MCF 10A (cell line): ENCODE results near the gene KRT77. TPM values are rescaled to one million over a fixed set of nuclear protein-coding genes. Genes with fewer than 3 reads are reported as not detected.

ENCODE experiments used
- BruUV-seq: library from RNA; stranded (reverse); fragments of 400-500 nt; replicated peaks from 2 replicates; lab custom pipeline; 2021; lab: Mats Ljungman, UMichigan
- CTCF ChIA-PET: fragments of 300-600 bp; sonication (Branson Sonifier 250); formaldehyde crosslinking; extraction: SDS; loops from one replicate; lab custom pipeline; 2021; ENCODE audit warnings: antibody characterized with exemption, inconsistent platforms; lab: Yijun Ruan, JAX
- POLR2A ChIA-PET: fragments of 300-600, 350-650 bp; sonication (Branson Sonifier 250); formaldehyde crosslinking; extraction: SDS; loops from one replicate; lab custom pipeline; 2020; ENCODE audit warnings: antibody characterized with exemption, inconsistent platforms; lab: Yijun Ruan, JAX
- DNase-seq: peaks from one replicate; pipeline ENCODE4 v3.0.0-alpha.2; 2018; ENCODE audit not compliant: unreplicated experiment
- H3K27ac Mint-ChIP-seq: one replicate; pipeline ENCODE4 v1.8.0; 2022; ENCODE audit warnings: mild to moderate bottlenecking, low read depth, mixed read lengths; ENCODE audit not compliant: unreplicated experiment
- H3K27me3 Mint-ChIP-seq: one replicate; pipeline ENCODE4 v1.8.0; 2022; ENCODE audit warnings: mixed read lengths; ENCODE audit not compliant: insufficient read depth, unreplicated experiment
- H3K36me3 Mint-ChIP-seq: one replicate; pipeline ENCODE4 v1.8.0; 2022; ENCODE audit warnings: mild to moderate bottlenecking, moderate library complexity, mixed read lengths; ENCODE audit not compliant: insufficient read depth, unreplicated experiment
- H3K4me1 Mint-ChIP-seq: one replicate; pipeline ENCODE4 v1.8.0; 2022; ENCODE audit warnings: mixed read lengths; ENCODE audit not compliant: insufficient read depth, unreplicated experiment
- H3K4me3 Mint-ChIP-seq: one replicate; pipeline ENCODE4 v1.8.0; 2022; ENCODE audit warnings: mild to moderate bottlenecking, moderate library complexity, mixed read lengths; ENCODE audit not compliant: unreplicated experiment
- H3K9me3 Mint-ChIP-seq: one replicate; pipeline ENCODE4 v1.8.0; 2022; ENCODE audit warnings: mixed read lengths; ENCODE audit not compliant: unreplicated experiment
- intact Hi-C: fragments of 100-400 bp; cut with micrococcal nuclease; formaldehyde crosslinking; loops from 2 replicates; pipeline ENCODE4 v1.14.1; 2022
- total RNA-seq: library from RNA; stranded (reverse); gene quantifications from 2 replicates; pipeline ENCODE4 v1.2.3, GENCODE V29; 2022
- TF ChIP-seq, protein P1 (sequence below): fragments of 200-600 bp; IDR thresholded peaks from one replicate; pipeline ENCODE4 v1.8.0; 2022; ENCODE audit warnings: antibody characterized with exemption, mild to moderate bottlenecking; ENCODE audit not compliant: unreplicated experiment

Gene KRT77
- total RNA-seq, 1 experiment from 2014 or later: not detected

DNA sequence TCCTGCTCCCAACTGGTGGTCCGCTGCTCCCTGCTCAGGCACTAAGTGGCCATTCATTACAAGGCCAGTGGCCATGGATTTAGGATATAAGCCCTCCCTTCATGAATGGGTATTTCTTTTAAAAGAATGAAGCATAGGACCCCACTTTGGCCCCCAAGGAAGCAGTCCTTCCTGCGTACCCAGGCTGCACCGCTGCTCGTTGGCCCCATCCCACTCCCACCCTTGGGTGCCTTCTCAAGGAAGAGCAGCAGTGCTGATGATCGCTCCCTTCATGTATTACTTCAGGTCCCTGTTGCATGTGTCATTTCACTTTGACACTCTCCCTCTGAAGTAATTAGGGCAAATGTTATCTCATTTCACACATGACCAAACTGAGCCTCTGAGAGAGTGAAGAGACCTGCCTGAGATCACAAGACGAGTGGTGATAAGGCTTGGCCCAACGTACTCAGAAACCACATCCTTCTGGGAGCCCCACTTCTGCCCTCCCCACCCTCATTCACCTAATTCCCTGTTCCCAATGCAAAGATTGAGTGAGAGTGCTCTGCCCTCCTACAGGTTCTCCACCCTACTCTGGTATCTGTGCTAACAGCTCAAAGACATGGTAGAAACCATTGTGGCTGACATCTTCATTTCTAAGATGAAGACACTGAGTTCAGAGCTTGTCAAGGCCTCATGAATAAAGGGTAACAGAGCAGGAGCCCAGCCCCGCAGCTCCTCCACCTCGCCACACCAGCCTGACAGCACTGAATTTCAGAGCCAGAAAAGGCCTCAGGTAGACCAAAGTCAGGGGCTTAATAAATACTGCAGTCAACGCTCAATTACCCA lies 41.0 kb downstream of the KRT77 start:
- Mint-ChIP-seq H3K9me3 (no peaks in the 10 kb centered on the region), H3K36me3 (no peaks in the 10 kb centered on the region), H3K4me1 (no peaks in the 10 kb centered on the region), H3K4me3 (no peak overlapping the region), H3K27ac (no peak overlapping the region), H3K27me3 (peaks cover 30% of the 10 kb centered on the region)
- ChIA-PET POLR2A (no interaction called here), CTCF (no interaction called here)
- DNase-seq: no peak
- BruUV-seq: no TSS peak
- TF ChIP-seq, protein P1, sequence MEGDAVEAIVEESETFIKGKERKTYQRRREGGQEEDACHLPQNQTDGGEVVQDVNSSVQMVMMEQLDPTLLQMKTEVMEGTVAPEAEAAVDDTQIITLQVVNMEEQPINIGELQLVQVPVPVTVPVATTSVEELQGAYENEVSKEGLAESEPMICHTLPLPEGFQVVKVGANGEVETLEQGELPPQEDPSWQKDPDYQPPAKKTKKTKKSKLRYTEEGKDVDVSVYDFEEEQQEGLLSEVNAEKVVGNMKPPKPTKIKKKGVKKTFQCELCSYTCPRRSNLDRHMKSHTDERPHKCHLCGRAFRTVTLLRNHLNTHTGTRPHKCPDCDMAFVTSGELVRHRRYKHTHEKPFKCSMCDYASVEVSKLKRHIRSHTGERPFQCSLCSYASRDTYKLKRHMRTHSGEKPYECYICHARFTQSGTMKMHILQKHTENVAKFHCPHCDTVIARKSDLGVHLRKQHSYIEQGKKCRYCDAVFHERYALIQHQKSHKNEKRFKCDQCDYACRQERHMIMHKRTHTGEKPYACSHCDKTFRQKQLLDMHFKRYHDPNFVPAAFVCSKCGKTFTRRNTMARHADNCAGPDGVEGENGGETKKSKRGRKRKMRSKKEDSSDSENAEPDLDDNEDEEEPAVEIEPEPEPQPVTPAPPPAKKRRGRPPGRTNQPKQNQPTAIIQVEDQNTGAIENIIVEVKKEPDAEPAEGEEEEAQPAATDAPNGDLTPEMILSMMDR: no peak
- intact Hi-C loops: no loop called here

DNA sequence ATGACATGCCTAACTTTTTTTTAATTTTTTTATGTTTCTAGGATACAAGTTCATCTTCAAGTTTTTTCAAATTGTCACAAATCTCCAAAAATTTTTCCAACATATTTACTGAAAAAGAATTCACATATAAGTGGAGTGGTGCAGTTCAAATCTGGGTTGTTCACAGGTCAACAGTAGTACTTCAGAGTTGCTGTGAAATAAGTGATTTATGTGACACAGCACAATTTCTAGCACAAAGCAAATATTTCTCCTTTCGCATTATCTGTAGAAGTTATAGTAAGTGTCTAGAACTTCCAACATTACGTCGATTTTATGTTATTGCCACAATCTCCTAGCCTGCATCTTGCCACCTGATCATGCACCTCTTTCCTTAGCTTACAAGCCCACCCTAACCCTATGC lies 41.7 kb downstream of the KRT77 start:
- H3K27me3 Mint-ChIP-seq: peaks cover 30% of the 10 kb centered on the region
- POLR2A ChIA-PET: no interaction called here
- intact Hi-C loops: no loop called here
- H3K4me3 Mint-ChIP-seq: no peak overlapping the region
- DNase-seq: no peak
- no peaks in the 10 kb centered on the region for H3K36me3 Mint-ChIP-seq
- CTCF ChIA-PET: no interaction called here
- TF ChIP-seq, protein P1: no peak
- no peaks in the 10 kb centered on the region for H3K9me3 Mint-ChIP-seq
- no peaks in the 10 kb centered on the region for H3K4me1 Mint-ChIP-seq
- H3K27ac Mint-ChIP-seq: no peak overlapping the region
- BruUV-seq: no TSS peak

DNA sequence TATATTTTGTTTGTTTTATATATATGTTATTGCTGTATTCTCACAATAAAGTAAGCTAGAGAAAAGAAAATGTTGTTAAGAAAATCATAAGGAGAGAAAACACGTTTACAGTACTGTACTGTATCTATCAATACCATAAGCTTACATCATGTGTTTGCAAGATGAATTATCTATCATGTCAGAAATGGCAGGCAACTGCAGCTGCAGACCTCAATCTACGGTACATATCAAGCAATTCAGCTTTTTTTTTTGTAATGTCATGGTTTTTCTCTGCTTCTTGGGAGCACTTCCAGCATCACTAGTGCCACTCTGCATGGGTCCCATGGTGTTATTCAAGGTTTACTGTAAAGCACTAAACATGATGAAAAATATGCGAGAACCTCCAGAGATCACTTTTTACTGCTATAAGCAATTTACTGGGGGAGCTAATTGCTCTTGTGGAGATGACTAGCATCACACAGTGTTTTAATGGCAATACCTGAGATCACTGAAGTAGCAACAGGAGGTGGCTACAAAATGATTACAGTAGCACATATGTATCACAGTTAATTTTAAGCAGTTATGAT lies 42.3 kb downstream of the KRT77 start:
- Mint-ChIP-seq H3K36me3 (no peaks in the 10 kb centered on the region), H3K27ac (no peak overlapping the region), H3K9me3 (no peaks in the 10 kb centered on the region), H3K4me3 (no peak overlapping the region), H3K4me1 (no peaks in the 10 kb centered on the region), H3K27me3 (peaks cover 36% of the 10 kb centered on the region)
- ChIA-PET POLR2A (no interaction called here), CTCF (no interaction called here)
- no peak for DNase-seq
- BruUV-seq: no TSS peak
- intact Hi-C loops: no loop called here
- TF ChIP-seq, protein P1: no peak

DNA sequence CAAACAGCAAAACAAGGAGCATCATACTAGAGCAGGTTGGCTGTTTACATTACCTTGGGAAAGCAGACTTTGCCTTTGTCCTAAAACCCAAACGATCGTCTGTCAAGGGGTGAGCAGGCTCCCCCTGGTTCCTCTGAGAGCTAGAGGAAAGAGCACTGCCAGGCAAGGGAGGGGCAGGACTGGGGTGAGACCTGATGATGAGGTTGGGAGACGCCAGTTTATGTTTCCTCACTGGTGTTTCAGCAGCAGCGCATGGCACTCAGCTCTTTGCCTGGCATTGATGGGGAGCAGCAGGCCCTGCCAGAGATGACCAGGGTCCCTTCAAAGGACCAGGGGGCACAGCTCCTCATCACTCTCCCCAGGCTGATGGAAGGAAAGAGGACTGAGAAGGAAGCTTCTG lies 43.4 kb downstream of the KRT77 start:
- TF ChIP-seq, protein P1: no peak
- no peak for DNase-seq
- Mint-ChIP-seq H3K4me3 (no peak overlapping the region), H3K27ac (no peak overlapping the region), H3K4me1 (peaks cover 7% of the 10 kb centered on the region), H3K9me3 (no peaks in the 10 kb centered on the region), H3K27me3 (peaks cover 46% of the 10 kb centered on the region), H3K36me3 (no peaks in the 10 kb centered on the region)
- intact Hi-C loops: no loop called here
- ChIA-PET POLR2A (interaction anchor here (0.5 kb wide), 1 partner anchor 326 kb away, joined by 3 read pairs; no protein-coding TSS in a partner anchor), CTCF (no interaction called here)
- no TSS peak for BruUV-seq
